Liver (tissue), 9 donors: ENCODE measurements around the gene PTPN14. TPM values are rescaled to one million over a fixed set of nuclear protein-coding genes. Genes with fewer than 3 reads are reported as not detected.

Source experiments
- DNase-seq: peaks from one replicate; pipeline ENCODE4 v3.0.0-alpha.2; 2017; ENCODE audit warnings: low spot score
- H3K27ac ChIP-seq, 2 donors: one replicate each; pipeline ENCODE4 v1.7.0; 2013; ENCODE audit warnings: inconsistent platforms in 2 of 2, low read length in 2 of 2, control low read depth in 1 of 2, low read depth in 1 of 2, mild to moderate bottlenecking in 1 of 2
- H3K27me3 ChIP-seq, 4 donors: one replicate each; pipeline versions ENCODE4 v1.6.1 to v1.7.0; 2013; ENCODE audit warnings: low read length in 3 of 4, inconsistent platforms in 1 of 4, mild to moderate bottlenecking in 1 of 4, moderate library complexity in 1 of 4; ENCODE audit not compliant: control insufficient read depth in 4 of 4, insufficient read depth in 4 of 4
- H3K36me3 ChIP-seq, 4 donors: one replicate each; pipeline versions ENCODE4 v1.6.1 to v1.7.0; 2013; ENCODE audit warnings: low read length in 3 of 4, mild to moderate bottlenecking in 3 of 4, low read depth in 1 of 4, moderate library complexity in 1 of 4; ENCODE audit not compliant: control insufficient read depth in 4 of 4, insufficient read depth in 3 of 4
- H3K4me1 ChIP-seq, 4 donors: one replicate each; pipeline versions ENCODE4 v1.6.1 to v1.7.0; 2013; ENCODE audit warnings: low read length in 3 of 4, mild to moderate bottlenecking in 3 of 4, moderate library complexity in 1 of 4; ENCODE audit not compliant: control insufficient read depth in 4 of 4, insufficient read depth in 4 of 4
- H3K4me3 ChIP-seq, 3 donors: one replicate each; pipeline versions ENCODE4 v1.6.1 to v1.7.0; 2013; ENCODE audit warnings: low read length in 3 of 3, control low read depth in 1 of 3, low read depth in 1 of 3, mild to moderate bottlenecking in 1 of 3
- H3K9ac ChIP-seq, 2 donors: one replicate each; pipeline ENCODE4 v1.7.0; 2013; ENCODE audit warnings: low read length in 2 of 2, mild to moderate bottlenecking in 2 of 2, moderate library complexity in 2 of 2, control low read depth in 1 of 2, low read depth in 1 of 2
- H3K9me3 ChIP-seq, 4 donors: one replicate each; pipeline versions ENCODE4 v1.6.1 to v1.7.0; 2013; ENCODE audit warnings: low read length in 3 of 4; ENCODE audit not compliant: control insufficient read depth in 4 of 4
- EGR1 ChIP-seq, 2 donors: IDR thresholded peaks; 2 replicates each; pipeline ENCODE4 v1.6.1; 2016 to 2018; ENCODE audit warnings: antibody characterized with exemption in 2 of 2, low read depth in 2 of 2
- FOXA1 ChIP-seq: IDR thresholded peaks from 2 replicates; pipeline ENCODE4 v1.6.1; 2016; ENCODE audit warnings: antibody characterized with exemption
- FOXA2 ChIP-seq: IDR thresholded peaks from 2 replicates; pipeline ENCODE4 v1.6.1; 2016; ENCODE audit warnings: antibody characterized with exemption
- GABPA ChIP-seq, 2 donors: IDR thresholded peaks in 1 of 2; conservative IDR thresholded peaks in 1 of 2; 2 replicates each; pipeline ENCODE4 v1.6.1; 2016; ENCODE audit warnings: antibody characterized with exemption in 2 of 2, mild to moderate bottlenecking in 1 of 2, moderate library complexity in 1 of 2
- HNF4A ChIP-seq, 2 donors: conservative IDR thresholded peaks; 2 replicates each; pipeline ENCODE4 v1.6.1; 2016; ENCODE audit warnings: antibody characterized with exemption in 2 of 2, mild to moderate bottlenecking in 2 of 2
- HNF4G ChIP-seq: IDR thresholded peaks from 2 replicates; pipeline ENCODE4 v1.6.1; 2016; ENCODE audit warnings: antibody characterized with exemption
- JUND ChIP-seq, 2 donors: IDR thresholded peaks; 2 replicates each; pipeline ENCODE4 v1.6.1; 2016; ENCODE audit warnings: antibody characterized with exemption in 2 of 2
- MAX ChIP-seq: IDR thresholded peaks from 2 replicates; pipeline ENCODE4 v1.6.1; 2016; ENCODE audit warnings: antibody characterized with exemption
- NR2F2 ChIP-seq: IDR thresholded peaks from 2 replicates; pipeline ENCODE4 v1.6.1; 2016; ENCODE audit warnings: antibody characterized with exemption
- RAD21 ChIP-seq, 2 donors: IDR thresholded peaks; 2 replicates each; pipeline ENCODE4 v1.6.1; 2016; ENCODE audit warnings: antibody characterized with exemption in 2 of 2, mild to moderate bottlenecking in 2 of 2
- RXRA ChIP-seq, 2 donors: IDR thresholded peaks; 2 replicates each; pipeline ENCODE4 v1.6.1; 2017 to 2018; ENCODE audit warnings: antibody characterized with exemption in 2 of 2, mild to moderate bottlenecking in 1 of 2
- SP1 ChIP-seq: IDR thresholded peaks from 2 replicates; pipeline ENCODE4 v1.6.1; 2018; ENCODE audit warnings: antibody characterized with exemption, mild to moderate bottlenecking
- TAF1 ChIP-seq: conservative IDR thresholded peaks from 2 replicates; pipeline ENCODE4 v1.6.1; 2016; ENCODE audit warnings: antibody characterized with exemption, mild to moderate bottlenecking
- YY1 ChIP-seq: IDR thresholded peaks from 2 replicates; pipeline ENCODE4 v1.6.1; 2016; ENCODE audit warnings: antibody characterized with exemption, mild to moderate bottlenecking
- WGBS: extraction: QIAGEN DNeasy Blood & Tissue Kit; methylation state at CpG from one replicate; pipeline ENCODE4 v1.1.7; 2013; 5-methylcytosine and 5-hydroxymethylcytosine counted together
- polyA plus RNA-seq, 2 donors: library from polyadenylated mRNA; stranded (reverse) in 1 of 2; unstranded in 1 of 2; fragments of 200-250 nt in 1 of 2; fragments of >200 nt in 1 of 2; fragmentation: Nextera tagmentation in 1 of 2; extraction: Ambion mirVana in 1 of 2; gene quantifications; one replicate each; pipeline versions ENCODE4 v1.2.1 to v1.2.3, GENCODE V29; 2013 to 2015
- total RNA-seq, 2 donors: library from RNA; depleted of rRNA; stranded (reverse); fragments of >200 nt; gene quantifications; one replicate each; pipeline ENCODE4 v1.2.3, GENCODE V29; 2014
- TF ChIP-seq, protein P1 (sequence below): fragments of 150-350 bp; IDR thresholded peaks from 2 replicates; pipeline ENCODE4 v1.5.1; 2017; ENCODE audit warnings: improper control_type of control experiment, low read depth, low read length; ENCODE audit not compliant: missing input control
- TF ChIP-seq, protein P2 (sequence below): IDR thresholded peaks from 2 replicates; pipeline ENCODE4 v1.6.1; 2016; ENCODE audit warnings: antibody characterized with exemption
- TF ChIP-seq, protein P3 (sequence below): IDR thresholded peaks from 2 replicates; pipeline ENCODE4 v1.6.1; 2016; ENCODE audit warnings: antibody characterized with exemption
- TF ChIP-seq, protein P4 (sequence below): IDR thresholded peaks from 2 replicates; pipeline ENCODE4 v1.6.1; 2016; ENCODE audit warnings: antibody characterized with exemption, mild to moderate bottlenecking
- donor health status: healthy.
- donor health status: healthy.
- donor health status: healthy.
- donor health status: healthy.
- donor health status: healthy.

The PTPN14 gene
- total and polyA plus RNA-seq, 4 donors = 0.54 to 3.2 (median 1.5) TPM

DNA sequence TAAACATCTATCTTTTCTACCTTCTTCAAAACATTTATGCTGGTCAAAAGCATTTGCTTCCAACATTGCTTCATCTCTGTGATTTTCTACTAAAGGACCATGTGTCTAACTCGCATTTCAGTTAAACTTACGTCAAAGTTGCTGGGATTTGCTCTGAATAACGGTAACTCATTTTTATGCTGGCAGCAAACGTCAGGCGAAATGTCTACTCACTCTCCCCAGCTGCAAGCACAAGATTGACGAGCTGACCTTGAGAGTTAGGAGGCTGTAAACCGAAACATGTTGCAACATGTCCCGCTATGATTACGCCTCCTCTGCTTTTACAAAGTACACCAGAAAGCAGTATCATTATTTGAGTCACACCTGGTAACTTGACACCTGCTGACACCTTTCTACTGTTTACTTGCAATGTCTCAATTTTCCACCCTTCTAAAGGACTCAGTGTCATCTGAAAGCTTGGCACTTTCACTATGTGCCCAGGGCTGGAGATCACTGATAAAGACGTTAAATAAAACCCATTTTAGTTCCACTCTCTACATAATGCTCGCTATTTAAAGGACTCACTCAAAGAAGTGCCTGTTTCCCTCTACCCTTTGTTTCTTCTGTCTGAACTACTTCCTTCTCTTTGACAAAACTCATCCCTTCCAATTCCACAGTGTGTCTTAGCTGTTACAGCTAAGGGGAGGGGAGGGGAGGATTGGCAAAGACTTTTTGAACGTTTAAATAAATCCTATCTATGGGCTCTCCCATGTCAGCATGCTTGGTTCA, 111.9 kb downstream of the PTPN14 start:
- H3K4me3 ChIP-seq = no peak overlapping the region
- no peaks in the 10 kb centered on the region for H3K9me3 ChIP-seq
- H3K27me3 ChIP-seq = no peaks in the 10 kb centered on the region
- DNase-seq = peak; percentile 40
- H3K4me1 ChIP-seq = peaks cover 0 to 6% (median under 1%) of the 10 kb centered on the region in 4 donors
- TF ChIP-seq, protein P1, sequence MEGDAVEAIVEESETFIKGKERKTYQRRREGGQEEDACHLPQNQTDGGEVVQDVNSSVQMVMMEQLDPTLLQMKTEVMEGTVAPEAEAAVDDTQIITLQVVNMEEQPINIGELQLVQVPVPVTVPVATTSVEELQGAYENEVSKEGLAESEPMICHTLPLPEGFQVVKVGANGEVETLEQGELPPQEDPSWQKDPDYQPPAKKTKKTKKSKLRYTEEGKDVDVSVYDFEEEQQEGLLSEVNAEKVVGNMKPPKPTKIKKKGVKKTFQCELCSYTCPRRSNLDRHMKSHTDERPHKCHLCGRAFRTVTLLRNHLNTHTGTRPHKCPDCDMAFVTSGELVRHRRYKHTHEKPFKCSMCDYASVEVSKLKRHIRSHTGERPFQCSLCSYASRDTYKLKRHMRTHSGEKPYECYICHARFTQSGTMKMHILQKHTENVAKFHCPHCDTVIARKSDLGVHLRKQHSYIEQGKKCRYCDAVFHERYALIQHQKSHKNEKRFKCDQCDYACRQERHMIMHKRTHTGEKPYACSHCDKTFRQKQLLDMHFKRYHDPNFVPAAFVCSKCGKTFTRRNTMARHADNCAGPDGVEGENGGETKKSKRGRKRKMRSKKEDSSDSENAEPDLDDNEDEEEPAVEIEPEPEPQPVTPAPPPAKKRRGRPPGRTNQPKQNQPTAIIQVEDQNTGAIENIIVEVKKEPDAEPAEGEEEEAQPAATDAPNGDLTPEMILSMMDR = no peak
- TF ChIP-seq EGR1 (IDR thresholded peaks at IDR 0.05; ENCODE audit: low read depth in 2 of 2) (no peak), HNF4G (no peak), RAD21 (IDR thresholded peaks at IDR 0.05) (no peak), HNF4A (conservative IDR thresholded peaks at IDR 0.05) (peak in 1 of 2 donors; percentile 53), MAX (peak; percentile 61), SP1 (peak; percentile 58), RXRA (IDR thresholded peaks at IDR 0.05) (peak; percentile 21 to 45), NR2F2 (no peak), FOXA1 (no peak), YY1 (peak; percentile 43), GABPA (IDR thresholded peaks at IDR 0.05 in 1 of 2, conservative IDR thresholded peaks at IDR 0.05 in 1 of 2) (no peak), FOXA2 (peak; percentile 36), TAF1 (no peak), JUND (IDR thresholded peaks at IDR 0.05) (peak; percentile 9 to 15)
- TF ChIP-seq, protein P2, sequence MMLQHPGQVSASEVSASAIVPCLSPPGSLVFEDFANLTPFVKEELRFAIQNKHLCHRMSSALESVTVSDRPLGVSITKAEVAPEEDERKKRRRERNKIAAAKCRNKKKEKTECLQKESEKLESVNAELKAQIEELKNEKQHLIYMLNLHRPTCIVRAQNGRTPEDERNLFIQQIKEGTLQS = no peak
- TF ChIP-seq, protein P3, sequence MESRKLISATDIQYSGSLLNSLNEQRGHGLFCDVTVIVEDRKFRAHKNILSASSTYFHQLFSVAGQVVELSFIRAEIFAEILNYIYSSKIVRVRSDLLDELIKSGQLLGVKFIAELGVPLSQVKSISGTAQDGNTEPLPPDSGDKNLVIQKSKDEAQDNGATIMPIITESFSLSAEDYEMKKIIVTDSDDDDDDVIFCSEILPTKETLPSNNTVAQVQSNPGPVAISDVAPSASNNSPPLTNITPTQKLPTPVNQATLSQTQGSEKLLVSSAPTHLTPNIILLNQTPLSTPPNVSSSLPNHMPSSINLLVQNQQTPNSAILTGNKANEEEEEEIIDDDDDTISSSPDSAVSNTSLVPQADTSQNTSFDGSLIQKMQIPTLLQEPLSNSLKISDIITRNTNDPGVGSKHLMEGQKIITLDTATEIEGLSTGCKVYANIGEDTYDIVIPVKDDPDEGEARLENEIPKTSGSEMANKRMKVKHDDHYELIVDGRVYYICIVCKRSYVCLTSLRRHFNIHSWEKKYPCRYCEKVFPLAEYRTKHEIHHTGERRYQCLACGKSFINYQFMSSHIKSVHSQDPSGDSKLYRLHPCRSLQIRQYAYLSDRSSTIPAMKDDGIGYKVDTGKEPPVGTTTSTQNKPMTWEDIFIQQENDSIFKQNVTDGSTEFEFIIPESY = peak; percentile 45
- TF ChIP-seq, protein P4, sequence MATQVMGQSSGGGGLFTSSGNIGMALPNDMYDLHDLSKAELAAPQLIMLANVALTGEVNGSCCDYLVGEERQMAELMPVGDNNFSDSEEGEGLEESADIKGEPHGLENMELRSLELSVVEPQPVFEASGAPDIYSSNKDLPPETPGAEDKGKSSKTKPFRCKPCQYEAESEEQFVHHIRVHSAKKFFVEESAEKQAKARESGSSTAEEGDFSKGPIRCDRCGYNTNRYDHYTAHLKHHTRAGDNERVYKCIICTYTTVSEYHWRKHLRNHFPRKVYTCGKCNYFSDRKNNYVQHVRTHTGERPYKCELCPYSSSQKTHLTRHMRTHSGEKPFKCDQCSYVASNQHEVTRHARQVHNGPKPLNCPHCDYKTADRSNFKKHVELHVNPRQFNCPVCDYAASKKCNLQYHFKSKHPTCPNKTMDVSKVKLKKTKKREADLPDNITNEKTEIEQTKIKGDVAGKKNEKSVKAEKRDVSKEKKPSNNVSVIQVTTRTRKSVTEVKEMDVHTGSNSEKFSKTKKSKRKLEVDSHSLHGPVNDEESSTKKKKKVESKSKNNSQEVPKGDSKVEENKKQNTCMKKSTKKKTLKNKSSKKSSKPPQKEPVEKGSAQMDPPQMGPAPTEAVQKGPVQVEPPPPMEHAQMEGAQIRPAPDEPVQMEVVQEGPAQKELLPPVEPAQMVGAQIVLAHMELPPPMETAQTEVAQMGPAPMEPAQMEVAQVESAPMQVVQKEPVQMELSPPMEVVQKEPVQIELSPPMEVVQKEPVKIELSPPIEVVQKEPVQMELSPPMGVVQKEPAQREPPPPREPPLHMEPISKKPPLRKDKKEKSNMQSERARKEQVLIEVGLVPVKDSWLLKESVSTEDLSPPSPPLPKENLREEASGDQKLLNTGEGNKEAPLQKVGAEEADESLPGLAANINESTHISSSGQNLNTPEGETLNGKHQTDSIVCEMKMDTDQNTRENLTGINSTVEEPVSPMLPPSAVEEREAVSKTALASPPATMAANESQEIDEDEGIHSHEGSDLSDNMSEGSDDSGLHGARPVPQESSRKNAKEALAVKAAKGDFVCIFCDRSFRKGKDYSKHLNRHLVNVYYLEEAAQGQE = no peak
- no peaks in the 10 kb centered on the region for H3K36me3 ChIP-seq
- H3K9ac ChIP-seq = no peak overlapping the region
- H3K27ac ChIP-seq = peak overlapping the region; percentile 32 to 59
- WGBS = 16% methylated on average over 12 of the region's 12 CpGs
